CD4-positive, alpha-beta T cell (primary cell): Measurements from ENCODE around the gene DAAM1. TPM values are rescaled to one million over a fixed set of nuclear protein-coding genes. Genes with fewer than 3 reads are reported as not detected.

ENCODE experiments used
- ATAC-seq: fragments of 200-7000 bp; cut with Tn5 transposase; one replicate; pipeline ENCODE4 v1.10.0; 2022; ENCODE audit warnings: mild to moderate bottlenecking; ENCODE audit not compliant: poor library complexity
- CTCF ChIA-PET: fragments of 350-600 bp; sonication (Branson Sonifier 250); formaldehyde crosslinking; loops from one replicate; lab custom pipeline; 2021; ENCODE audit warnings: antibody characterized with exemption, inconsistent platforms; lab: Charles Lee
- POLR2A ChIA-PET: fragments of 350-600 bp; sonication (Branson Sonifier 250); formaldehyde crosslinking; loops from one replicate; lab custom pipeline; 2021; ENCODE audit warnings: antibody characterized with exemption, inconsistent platforms; lab: Charles Lee
- DNase-seq, 14 experiments: peaks; one replicate each; pipeline ENCODE4 v3.0.0-alpha.2; 2013 to 2020; ENCODE audit warnings: mixed read lengths in 2 of 14
- H3K27ac ChIP-seq, 2 donors: one replicate each; pipeline versions ENCODE4 v1.5.1 to v1.7.0; 2013; ENCODE audit warnings: low read length in 2 of 2, low read depth in 1 of 2, mild to moderate bottlenecking in 1 of 2
- H3K27me3 ChIP-seq, 2 experiments: 1 replicate in 1 of 2; 2 replicates in 1 of 2; pipeline versions ENCODE4 v1.6.1 to v1.7.0; 2013; ENCODE audit warnings: low read length in 2 of 2, control low read depth in 1 of 2, mild to moderate bottlenecking in 1 of 2, moderate library complexity in 1 of 2; ENCODE audit not compliant: insufficient read depth in 2 of 2, control insufficient read depth in 1 of 2
- H3K36me3 ChIP-seq: one replicate; pipeline ENCODE4 v1.6.1; 2013; ENCODE audit warnings: low read length, control low read depth; ENCODE audit not compliant: insufficient read depth
- H3K4me1 ChIP-seq: one replicate; pipeline ENCODE4 v1.6.1; 2013; ENCODE audit warnings: low read length, control low read depth; ENCODE audit not compliant: insufficient read depth
- H3K4me3 ChIP-seq: one replicate; pipeline ENCODE4 v1.5.1; 2013; ENCODE audit warnings: mild to moderate bottlenecking, low read length, moderate library complexity
- H3K9me3 ChIP-seq, 2 experiments: 1 replicate in 1 of 2; 2 replicates in 1 of 2; pipeline versions ENCODE4 v1.6.1 to v1.7.0; 2013; ENCODE audit warnings: low read length in 2 of 2, mild to moderate bottlenecking in 2 of 2, control low read depth in 1 of 2, moderate library complexity in 1 of 2; ENCODE audit not compliant: control insufficient read depth in 1 of 2, insufficient read depth in 1 of 2
- H3K27ac Mint-ChIP-seq: one replicate; pipeline ENCODE4 v1.8.0; 2020; ENCODE audit warnings: mixed read lengths
- H3K27me3 Mint-ChIP-seq: one replicate; pipeline ENCODE4 v1.8.0; 2021; ENCODE audit warnings: mixed read lengths
- H3K36me3 Mint-ChIP-seq: one replicate; pipeline ENCODE4 v1.8.0; 2021; ENCODE audit warnings: low read depth, mixed read lengths
- H3K4me1 Mint-ChIP-seq: one replicate; pipeline ENCODE4 v1.8.0; 2021; ENCODE audit warnings: low read depth, mixed read lengths
- H3K4me3 Mint-ChIP-seq: one replicate; pipeline ENCODE4 v1.8.0; 2020; ENCODE audit warnings: mild to moderate bottlenecking, mixed read lengths
- H3K9me3 Mint-ChIP-seq: one replicate; pipeline ENCODE4 v1.8.0; 2020; ENCODE audit warnings: mixed read lengths
- CTCF ChIP-seq: fragments of 200-600 bp; IDR thresholded peaks from one replicate; pipeline ENCODE4 v1.8.0; 2022; ENCODE audit warnings: antibody characterized with exemption, mild to moderate bottlenecking
- intact Hi-C, 2 experiments: fragments of 100-400 bp; cut with DNase I in 1 of 2; cut with micrococcal nuclease in 1 of 2; formaldehyde crosslinking; loops; one replicate each; pipeline versions ENCODE4 v1.15.1 to v1.9.0; 2023 to 2025; cut with DNase I, micrococcal nuclease
- total RNA-seq, 174 experiments: library from RNA in 2 of 174; stranded (reverse) in 2 of 174; gene quantifications; one replicate each; pipeline ENCODE4 v1.2.3 and lab custom pipeline; 2021 to 2026

Gene DAAM1
- total RNA-seq, 2 experiments from 2014 or later = 7.4 to 8.8 TPM

- Mint-ChIP-seq H3K9me3 (no peaks in the 10 kb centered on the region), H3K36me3 (peaks cover 60% of the 10 kb centered on the region), H3K27me3 (no peaks in the 10 kb centered on the region), H3K27ac (no peak overlapping the region), H3K4me3 (no peak overlapping the region), H3K4me1 (no peaks in the 10 kb centered on the region)
- intact Hi-C loops = no loop called here
- Histone ChIP-seq H3K9me3 (no peaks in the 10 kb centered on the region), H3K4me1 (no peaks in the 10 kb centered on the region), H3K27me3 (no peaks in the 10 kb centered on the region), H3K4me3 (no peak overlapping the region), H3K36me3 (no peaks in the 10 kb centered on the region), H3K27ac (no peak overlapping the region)
- TF ChIP-seq CTCF = no peak
- ChIA-PET CTCF (no interaction called here), POLR2A (no interaction called here)
- no peak for ATAC-seq
- DNase-seq = no peak
Observed at GRCh38 chr14:59341858-59342477, 153.5 kb downstream of the DAAM1 start.

GRCh38 chr14:59342516-59343484, 154.3 kb downstream of the DAAM1 start:
- ChIA-PET CTCF (no interaction called here), POLR2A (no interaction called here)
- Mint-ChIP-seq H3K4me1 (no peaks in the 10 kb centered on the region), H3K36me3 (peaks cover 65% of the 10 kb centered on the region), H3K4me3 (no peak overlapping the region), H3K27ac (no peak overlapping the region), H3K9me3 (no peaks in the 10 kb centered on the region), H3K27me3 (no peaks in the 10 kb centered on the region)
- Histone ChIP-seq H3K4me1 (no peaks in the 10 kb centered on the region), H3K36me3 (peaks cover 5% of the 10 kb centered on the region), H3K27ac (no peak overlapping the region), H3K4me3 (no peak overlapping the region), H3K9me3 (no peaks in the 10 kb centered on the region), H3K27me3 (no peaks in the 10 kb centered on the region)
- DNase-seq (no peak), ATAC-seq (no peak)
- TF ChIP-seq CTCF = no peak
- intact Hi-C loops = no loop called here

- ChIA-PET POLR2A (no interaction called here), CTCF (no interaction called here)
- no peak overlapping the region for H3K4me3 Mint-ChIP-seq
- H3K4me1 Mint-ChIP-seq = no peaks in the 10 kb centered on the region
- intact Hi-C loops = no loop called here
- no peaks in the 10 kb centered on the region for H3K9me3 ChIP-seq
- H3K27me3 ChIP-seq = no peaks in the 10 kb centered on the region
- no peak overlapping the region for H3K27ac ChIP-seq
- peaks cover 7% of the 10 kb centered on the region for H3K36me3 ChIP-seq
- H3K36me3 Mint-ChIP-seq = peaks cover 67% of the 10 kb centered on the region
- H3K27me3 Mint-ChIP-seq = no peaks in the 10 kb centered on the region
- no peaks in the 10 kb centered on the region for H3K9me3 Mint-ChIP-seq
- no peak for TF ChIP-seq CTCF
- no peak for DNase-seq
- H3K4me1 ChIP-seq = no peaks in the 10 kb centered on the region
- no peak overlapping the region for H3K4me3 ChIP-seq
- H3K27ac Mint-ChIP-seq = no peak overlapping the region
- ATAC-seq = no peak
Observed at GRCh38 chr14:59343585-59343984, 155.1 kb downstream of the DAAM1 start.
